Endothelial cell of umbilical vein (primary cell): Measurements from ENCODE around the gene IRX3. TPM values are rescaled to one million over a fixed set of nuclear protein-coding genes. Genes with fewer than 3 reads are reported as not detected.

Experiments used
- BruUV-seq: library from RNA; stranded (reverse); fragments of 400-500 nt; replicated peaks from 2 replicates; lab custom pipeline; 2021; lab: Mats Ljungman, UMichigan
- CTCF ChIA-PET: fragments of 300-600, 350-600 bp; sonication (Branson Sonifier 250); formaldehyde crosslinking; loops from one replicate; lab custom pipeline; 2021; ENCODE audit warnings: antibody characterized with exemption, inconsistent platforms; lab: Charles Lee
- POLR2A ChIA-PET: fragments of 300-600, 350-600 bp; sonication (Branson Sonifier 250); formaldehyde crosslinking; loops from one replicate; lab custom pipeline; 2021; ENCODE audit warnings: antibody characterized with exemption, inconsistent platforms; lab: Charles Lee
- DNase-seq: peaks from one replicate; pipeline ENCODE4 v3.0.0-alpha.2; 2011; ENCODE audit warnings: low read depth, low spot score
- FAIRE-seq: peaks from 2 replicates; lab custom pipeline; 2011; peaks lifted over from hg19 to GRCh38; lab: Jason Lieb, UNC
- H2AFZ ChIP-seq: 2 replicates; pipeline ENCODE4 v1.6.0; 2012; ENCODE audit warnings: low read depth, low read length, control low read depth, inconsistent platforms
- H3K27ac ChIP-seq: 2 replicates; pipeline ENCODE4 v1.5.1; 2011; ENCODE audit warnings: low read depth, mild to moderate bottlenecking, control low read depth, low read length, moderate library complexity; ENCODE audit not compliant: insufficient read depth
- H3K27me3 ChIP-seq, 2 experiments: 2 replicates each; pipeline versions ENCODE4 v1.6.0 to v1.6.1; 2011; ENCODE audit warnings: low read length in 2 of 2, mixed read lengths in 1 of 2; ENCODE audit not compliant: control insufficient read depth in 2 of 2, insufficient read depth in 2 of 2
- H3K36me3 ChIP-seq, 2 experiments: 2 replicates in 1 of 2; 3 replicates in 1 of 2; pipeline ENCODE4 v1.5.1; 2011; ENCODE audit warnings: low read length in 2 of 2, mild to moderate bottlenecking in 1 of 2, moderate library complexity in 1 of 2; ENCODE audit not compliant: control insufficient read depth in 2 of 2, insufficient read depth in 2 of 2; ENCODE audit errors: extremely low read depth in 1 of 2
- H3K4me1 ChIP-seq: 3 replicates; pipeline ENCODE4 v1.5.1; 2011; ENCODE audit warnings: mild to moderate bottlenecking, low read length; ENCODE audit not compliant: control insufficient read depth, insufficient read depth; ENCODE audit errors: extremely low read depth
- H3K4me2 ChIP-seq: 2 replicates; pipeline ENCODE4 v1.6.1; 2011; ENCODE audit warnings: low read length, control low read depth, mixed read lengths; ENCODE audit not compliant: insufficient read depth
- H3K4me3 ChIP-seq, 3 experiments: fragments of 200-600 bp in 1 of 3; sonication (generic), shearing (Covaris generic) in 1 of 3; replicated peaks in 1 of 3; 2 replicates each; pipeline ENCODE4 v1.5.1; 2011 to 2016; ENCODE audit warnings: control low read depth in 3 of 3, low read length in 3 of 3, mild to moderate bottlenecking in 2 of 3, inconsistent platforms in 1 of 3, low read depth in 1 of 3, moderate library complexity in 1 of 3; ENCODE audit not compliant: insufficient read depth in 1 of 3
- H3K79me2 ChIP-seq: 2 replicates; pipeline ENCODE4 v1.6.0; 2012; ENCODE audit warnings: low read length, inconsistent platforms; ENCODE audit not compliant: control insufficient read depth, insufficient read depth
- H3K9ac ChIP-seq: replicated peaks from 2 replicates; pipeline ENCODE3; 2011; ENCODE audit warnings: low read length, control low read depth; ENCODE audit not compliant: insufficient read depth; ENCODE audit errors: extremely low read depth
- H3K9me1 ChIP-seq: replicated peaks from 3 replicates; pipeline ENCODE4 v1.6.0; 2011; ENCODE audit warnings: mild to moderate bottlenecking, low read length; ENCODE audit not compliant: control insufficient read depth, insufficient read depth; ENCODE audit errors: extremely low read depth
- H3K9me3 ChIP-seq: replicated peaks from 2 replicates; pipeline ENCODE4 v1.5.1; 2012; ENCODE audit warnings: low read length, inconsistent platforms; ENCODE audit not compliant: control insufficient read depth, insufficient read depth
- H4K20me1 ChIP-seq: replicated peaks from 2 replicates; pipeline ENCODE3; 2011; ENCODE audit warnings: mild to moderate bottlenecking, low read length; ENCODE audit not compliant: control insufficient read depth, insufficient read depth; ENCODE audit errors: extremely low read depth
- EZH2 ChIP-seq: IDR thresholded peaks from 2 replicates; pipeline ENCODE4 v1.6.1; 2012; ENCODE audit warnings: borderline replicate concordance, low read depth, mild to moderate bottlenecking, moderate library complexity, low read length, inconsistent platforms; ENCODE audit not compliant: severe bottlenecking
- FOS ChIP-seq: IDR thresholded peaks from 2 replicates; pipeline ENCODE4 v1.6.1; 2011; ENCODE audit warnings: mild to moderate bottlenecking, low read length, moderate library complexity, borderline replicate concordance; ENCODE audit not compliant: insufficient read depth
- GATA2 ChIP-seq: IDR thresholded peaks from 2 replicates; pipeline ENCODE4 v1.7.0; 2011; ENCODE audit warnings: low read depth, mild to moderate bottlenecking, moderate library complexity, mixed read lengths, low read length; ENCODE audit not compliant: insufficient read length, insufficient read depth
- POLR2A ChIP-seq: IDR thresholded peaks from 2 replicates; pipeline ENCODE4 v1.6.1; 2012; ENCODE audit warnings: low read depth, mild to moderate bottlenecking, control low read depth, low read length
- POLR2AphosphoS5 ChIP-seq: IDR thresholded peaks from 2 replicates; pipeline ENCODE4 v1.6.1; 2012; ENCODE audit warnings: low read depth, mild to moderate bottlenecking, control low read depth, low read length, moderate library complexity; ENCODE audit not compliant: insufficient read depth
- dilution Hi-C: fragments of 300-500 bp; cut with MboI; formaldehyde crosslinking; loops from one replicate; pipeline ENCODE4 v1.15.0; 2019; ENCODE audit warnings: low sequenced_read_pairs; ENCODE audit not compliant: extremely low pct_ligation_motif_present
- intact Hi-C: fragments of 100-400 bp; cut with micrococcal nuclease; formaldehyde crosslinking; loops from one replicate; pipeline ENCODE4 v1.10.0; 2022
- polyA plus RNA-seq, 4 experiments: library from polyadenylated mRNA; depleted of rRNA in 3 of 4; stranded (reverse) in 3 of 4; unstranded in 1 of 4; fragments of >200 nt; gene quantifications; 2 replicates each; pipeline versions ENCODE4 v1.2.1 to v1.2.3, GENCODE V29; 2011 to 2012; ENCODE audit warnings: missing spikeins in 1 of 4
- total RNA-seq: library from RNA; stranded (reverse); gene quantifications from 2 replicates; pipeline ENCODE4 v1.2.3, GENCODE V29; 2021

Gene IRX3
- total and polyA plus RNA-seq, 2 donors (not counting 3 experiments of a cell fraction or from before 2014, with no cell fraction given), result not detected

DNA sequence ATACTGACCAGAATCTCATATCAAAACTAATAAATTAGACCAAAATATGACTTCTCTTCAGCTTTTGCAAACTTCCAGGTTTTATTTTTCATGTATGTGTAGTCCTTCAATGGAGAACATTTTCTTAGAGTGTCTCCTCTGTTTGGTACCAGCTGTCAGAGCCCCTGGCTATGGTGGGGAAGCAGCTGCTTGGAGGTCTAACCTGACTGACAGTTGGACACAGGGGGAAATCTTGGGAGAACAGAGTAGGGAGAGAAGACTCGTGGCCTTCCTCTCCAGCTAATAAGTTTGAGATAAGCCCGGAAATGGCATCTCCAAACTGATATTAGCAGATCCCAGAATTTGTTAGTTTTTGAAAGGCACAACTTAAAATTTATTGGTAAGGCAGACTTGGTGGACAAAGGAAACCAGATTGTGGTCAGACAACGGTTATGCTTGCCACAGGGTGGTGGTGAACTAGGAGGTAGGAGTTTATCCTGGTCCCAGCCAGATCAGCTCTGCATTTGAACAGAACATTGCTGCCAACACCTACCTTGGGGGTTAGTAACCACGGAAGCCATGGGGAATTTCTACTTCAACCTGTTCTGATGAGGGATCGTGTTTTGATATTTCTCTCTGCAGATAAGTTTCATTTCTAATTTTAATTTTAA lies 39.2 kb upstream of the IRX3 start:
- H3K4me1 ChIP-seq, result no peaks in the 10 kb centered on the region
- intact Hi-C loops, result no loop called here
- H4K20me1 ChIP-seq, result no peaks in the 10 kb centered on the region
- no peaks in the 10 kb centered on the region for H3K27me3 ChIP-seq
- TF ChIP-seq POLR2AphosphoS5 (no peak), FOS (no peak), GATA2 (no peak), POLR2A (no peak), EZH2 (no peak)
- dilution Hi-C loops, result no loop called here
- FAIRE-seq (no peak), DNase-seq (no peak)
- no peak overlapping the region for H3K4me2 ChIP-seq
- no peak overlapping the region for H3K9ac ChIP-seq
- no peak overlapping the region for H3K27ac ChIP-seq
- no peaks in the 10 kb centered on the region for H3K79me2 ChIP-seq
- no peaks in the 10 kb centered on the region for H3K36me3 ChIP-seq
- POLR2A ChIA-PET, result no interaction called here
- no TSS peak for BruUV-seq
- H3K9me1 ChIP-seq, result no peaks in the 10 kb centered on the region
- H3K4me3 ChIP-seq, result no peak overlapping the region
- H2AFZ ChIP-seq, result no peak overlapping the region
- no peaks in the 10 kb centered on the region for H3K9me3 ChIP-seq
- CTCF ChIA-PET, result no interaction called here

DNA sequence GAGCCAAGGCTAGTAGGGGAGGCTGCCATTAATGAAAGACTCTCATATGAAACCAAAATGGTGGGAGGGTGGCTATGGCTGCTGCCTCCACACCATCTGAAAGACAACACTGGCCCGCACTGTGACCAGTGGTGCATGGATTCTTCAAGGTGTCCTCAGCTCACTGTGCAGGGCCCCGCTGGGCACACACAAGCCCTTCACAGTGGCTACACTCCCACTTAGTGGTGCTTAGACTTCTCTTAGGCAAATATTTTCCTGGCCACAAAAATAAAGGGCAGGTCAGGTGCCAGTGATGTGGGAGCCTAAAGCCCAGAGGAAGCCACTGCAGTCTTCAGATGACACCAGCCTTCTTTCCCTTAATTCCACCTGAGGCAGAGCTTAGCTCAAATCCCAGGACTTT lies 38.1 kb upstream of the IRX3 start:
- BruUV-seq, result no TSS peak
- ChIA-PET POLR2A (no interaction called here), CTCF (interaction anchor here (0.7 kb wide), 1 partner anchor 13 kb away, joined by 3 read pairs; no protein-coding TSS in a partner anchor)
- Histone ChIP-seq H3K27me3 (no peaks in the 10 kb centered on the region), H3K4me3 (no peak overlapping the region), H3K79me2 (no peaks in the 10 kb centered on the region), H3K9ac (no peak overlapping the region), H3K9me1 (no peaks in the 10 kb centered on the region), H3K27ac (no peak overlapping the region), H3K4me1 (no peaks in the 10 kb centered on the region), H3K36me3 (no peaks in the 10 kb centered on the region), H4K20me1 (no peaks in the 10 kb centered on the region), H2AFZ (no peak overlapping the region), H3K9me3 (no peaks in the 10 kb centered on the region), H3K4me2 (no peak overlapping the region)
- dilution Hi-C loops, result no loop called here
- no peak for TF ChIP-seq GATA2
- no peak for TF ChIP-seq POLR2A
- TF ChIP-seq FOS, result no peak
- DNase-seq, result no peak
- no peak for FAIRE-seq
- intact Hi-C loops, result no loop called here
